ENCODE measurements around the gene TNS1. TPM values are rescaled to one million over a fixed set of nuclear protein-coding genes. Genes with fewer than 3 reads are reported as not detected.

TNS1 gene
- total and polyA plus RNA-seq, 10 of the 15 experiments (the other 5 are each of a cell fraction or from before 2014, with no cell fraction given): 0.05 to 0.44 TPM; not detected in 8

DNA sequence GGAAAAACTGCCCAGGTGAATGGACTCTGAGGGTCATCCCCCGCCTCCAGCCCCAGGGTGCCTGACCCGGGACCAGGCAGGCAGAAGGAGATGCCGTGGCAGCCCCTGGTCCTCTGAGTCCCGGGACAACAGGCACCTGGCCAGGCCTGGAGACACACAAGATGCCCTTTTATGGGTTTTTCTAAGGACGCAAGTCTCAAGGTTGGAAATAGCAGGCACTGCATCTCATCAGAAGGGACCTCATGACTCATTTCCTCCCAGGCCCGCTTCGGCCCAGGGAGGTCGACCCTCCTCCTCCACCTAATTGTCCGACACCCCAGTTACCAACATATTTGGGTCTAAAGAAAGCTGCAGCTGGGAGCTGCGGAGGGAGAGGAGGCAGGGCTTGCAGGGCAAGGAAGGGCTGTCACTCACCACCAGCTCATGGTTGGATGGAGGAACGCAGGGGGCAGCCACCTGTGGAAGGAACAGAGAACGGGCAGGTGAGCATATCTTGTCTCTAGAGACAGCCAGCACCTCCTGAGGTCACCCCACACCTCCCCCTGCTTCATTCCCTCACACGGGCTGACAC, 82.9 kb downstream of the TNS1 start:
- ChIA-PET SMC1A (ENCODE audit: uncharacterized antibody, unreplicated experiment) (no interaction called here), RAD21 (ENCODE audit: unreplicated experiment) (no interaction called here), POLR2A (interaction anchor here (0.7 kb wide), 1 partner anchor 131 kb away, joined by 5 read pairs; no protein-coding TSS in a partner anchor), CTCF (no interaction called here)
- Histone ChIP-seq H3K4me2 (ENCODE audit: control insufficient read depth, insufficient read depth) (no peak overlapping the region), H3K9ac (ENCODE audit: control insufficient read depth, insufficient read depth, low read length) (no peak overlapping the region), H3K36me3 (ENCODE audit: control insufficient read depth in 2 of 2, insufficient read depth in 2 of 2, low read length in 1 of 2) (no peaks in the 10 kb centered on the region), H4K20me1 (ENCODE audit: control insufficient read depth, insufficient read depth) (no peaks in the 10 kb centered on the region), H3K27ac (ENCODE audit: control insufficient read depth, insufficient read depth) (no peak overlapping the region), H3K4me3 (no peak overlapping the region), H2AFZ (ENCODE audit: control insufficient read depth, low read depth, low read length) (no peak overlapping the region), H3K27me3 (replicated peaks in 1 of 2; ENCODE audit: control insufficient read depth in 2 of 2, insufficient read depth in 2 of 2, low read length in 1 of 2) (peaks cover 0 to 6% of the 10 kb centered on the region in 2 experiments; a peak in 2 of 4 replicates), H3K9me3 (replicated peaks; ENCODE audit: control insufficient read depth, insufficient read depth, low read length) (no peaks in the 10 kb centered on the region), H3K79me2 (ENCODE audit: control insufficient read depth, insufficient read depth, low read length) (no peaks in the 10 kb centered on the region), H3K4me1 (ENCODE audit: control insufficient read depth, insufficient read depth, low read length) (no peaks in the 10 kb centered on the region)
- intact Hi-C loops (cut with micrococcal nuclease; ENCODE audit: unreplicated experiment): no loop called here
- in situ Hi-C loops (cut with MboI): no loop called here
- no TSS peak for BruUV-seq (replicated peaks)
- 6% methylated on average over 13 of the region's 13 CpGs for WGBS (ENCODE audit: insufficient coverage, insufficient replicate concordance, low lambda C conversion rate, missing lambda C conversion rate)
- ATAC-seq (no peak), FAIRE-seq (no peak), DNase-seq (ENCODE audit: low read depth, low spot score) (no peak)
- TF ChIP-seq ZSCAN29 (IDR thresholded peaks at IDR 0.05) (no peak), IRF4 (IDR thresholded peaks at IDR 0.05; ENCODE audit: low read depth, low read length) (no peak)
- TF ChIP-seq, protein P1, sequence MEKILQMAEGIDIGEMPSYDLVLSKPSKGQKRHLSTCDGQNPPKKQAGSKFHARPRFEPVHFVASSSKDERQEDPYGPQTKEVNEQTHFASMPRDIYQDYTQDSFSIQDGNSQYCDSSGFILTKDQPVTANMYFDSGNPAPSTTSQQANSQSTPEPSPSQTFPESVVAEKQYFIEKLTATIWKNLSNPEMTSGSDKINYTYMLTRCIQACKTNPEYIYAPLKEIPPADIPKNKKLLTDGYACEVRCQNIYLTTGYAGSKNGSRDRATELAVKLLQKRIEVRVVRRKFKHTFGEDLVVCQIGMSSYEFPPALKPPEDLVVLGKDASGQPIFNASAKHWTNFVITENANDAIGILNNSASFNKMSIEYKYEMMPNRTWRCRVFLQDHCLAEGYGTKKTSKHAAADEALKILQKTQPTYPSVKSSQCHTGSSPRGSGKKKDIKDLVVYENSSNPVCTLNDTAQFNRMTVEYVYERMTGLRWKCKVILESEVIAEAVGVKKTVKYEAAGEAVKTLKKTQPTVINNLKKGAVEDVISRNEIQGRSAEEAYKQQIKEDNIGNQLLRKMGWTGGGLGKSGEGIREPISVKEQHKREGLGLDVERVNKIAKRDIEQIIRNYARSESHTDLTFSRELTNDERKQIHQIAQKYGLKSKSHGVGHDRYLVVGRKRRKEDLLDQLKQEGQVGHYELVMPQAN (conservative IDR thresholded peaks at IDR 0.05): no peak
- TF ChIP-seq, protein P2, sequence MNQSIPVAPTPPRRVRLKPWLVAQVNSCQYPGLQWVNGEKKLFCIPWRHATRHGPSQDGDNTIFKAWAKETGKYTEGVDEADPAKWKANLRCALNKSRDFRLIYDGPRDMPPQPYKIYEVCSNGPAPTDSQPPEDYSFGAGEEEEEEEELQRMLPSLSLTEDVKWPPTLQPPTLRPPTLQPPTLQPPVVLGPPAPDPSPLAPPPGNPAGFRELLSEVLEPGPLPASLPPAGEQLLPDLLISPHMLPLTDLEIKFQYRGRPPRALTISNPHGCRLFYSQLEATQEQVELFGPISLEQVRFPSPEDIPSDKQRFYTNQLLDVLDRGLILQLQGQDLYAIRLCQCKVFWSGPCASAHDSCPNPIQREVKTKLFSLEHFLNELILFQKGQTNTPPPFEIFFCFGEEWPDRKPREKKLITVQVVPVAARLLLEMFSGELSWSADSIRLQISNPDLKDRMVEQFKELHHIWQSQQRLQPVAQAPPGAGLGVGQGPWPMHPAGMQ (IDR thresholded peaks at IDR 0.05; ENCODE audit: borderline replicate concordance): no peak
